GM23338 (cell line): ENCODE measurements around the gene PTH1R.
A peak's percentile ranks its signal among the peaks of the same experiment; 100 is the strongest.

Experiments used
- CTCF ChIP-seq, 2 experiments: fragments of 200-600 bp in 1 of 2; sonication (generic) in 1 of 2; conservative IDR thresholded peaks; 2 replicates each; pipeline versions ENCODE4 v1.5.1 to v1.6.1; 2016 to 2017; ENCODE audit warnings: antibody characterized with exemption in 2 of 2, low read depth in 2 of 2, mild to moderate bottlenecking in 2 of 2, moderate library complexity in 1 of 2
- EZH2 ChIP-seq: fragments of 200-600 bp; sonication (generic); IDR thresholded peaks from one replicate; pipeline ENCODE4 v1.8.0; 2017; ENCODE audit warnings: antibody characterized with exemption, mild to moderate bottlenecking, low read depth; ENCODE audit not compliant: unreplicated experiment
- EZH2phosphoT487 ChIP-seq: fragments of 200-600 bp; sonication (generic); IDR thresholded peaks from one replicate; pipeline ENCODE4 v1.8.1; 2018; ENCODE audit warnings: antibody characterized with exemption; ENCODE audit not compliant: unreplicated experiment
- POLR2AphosphoS5 ChIP-seq: IDR thresholded peaks from 2 replicates; pipeline ENCODE4 v1.6.1; 2016; ENCODE audit warnings: antibody characterized with exemption, low read depth
- REST ChIP-seq: IDR thresholded peaks from one replicate; pipeline ENCODE4 v1.6.1; 2018; ENCODE audit warnings: antibody characterized with exemption; ENCODE audit not compliant: unreplicated experiment

- peak in 1 of 2 experiments; percentile 23; a peak in 1 of 4 replicates for TF ChIP-seq CTCF (conservative IDR thresholded peaks at IDR 0.05; ENCODE audit: low read depth in 2 of 2)
- no peak for TF ChIP-seq EZH2phosphoT487
- no peak for TF ChIP-seq REST
- TF ChIP-seq EZH2 = no peak
- no peak for TF ChIP-seq POLR2AphosphoS5
Measured at GRCh38 chr3:46908294-46908985, 30.9 kb downstream of the PTH1R start.
